ENCODE results near the gene MAPRE3. TPM values are rescaled to one million over a fixed set of nuclear protein-coding genes. Genes with fewer than 3 reads are reported as not detected.

The MAPRE3 gene
- total RNA-seq, 6 experiments from 2014 or later, result 17.0 to 20.4 (median 17.7) TPM

DNA sequence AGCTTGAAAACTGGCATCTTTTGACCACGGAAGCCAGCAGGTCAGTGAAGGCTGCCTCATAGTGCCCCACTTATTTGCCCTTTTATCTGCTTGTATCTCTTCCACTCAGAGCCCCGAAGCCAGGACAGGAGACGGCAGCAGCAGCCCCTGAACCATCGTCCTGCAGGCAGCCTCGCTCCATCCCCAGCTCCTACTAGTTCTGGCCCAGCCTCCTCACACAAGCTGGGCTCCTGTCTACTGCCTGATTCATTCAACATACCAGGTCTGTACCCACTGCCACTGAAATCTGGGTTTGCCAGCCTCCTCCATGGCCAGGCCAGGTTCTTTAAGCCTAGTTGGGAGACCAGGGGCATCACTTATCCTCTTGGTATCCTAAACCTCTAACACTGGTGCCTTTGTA is 96.9 kb downstream of the MAPRE3 start:
- H3K27me3 Mint-ChIP-seq (ENCODE audit: insufficient read depth), result no peaks in the 10 kb centered on the region; the same call in 1 of the 2 replicates
- H3K9me3 Mint-ChIP-seq, result no peaks in the 10 kb centered on the region
- TF ChIP-seq, protein P1, sequence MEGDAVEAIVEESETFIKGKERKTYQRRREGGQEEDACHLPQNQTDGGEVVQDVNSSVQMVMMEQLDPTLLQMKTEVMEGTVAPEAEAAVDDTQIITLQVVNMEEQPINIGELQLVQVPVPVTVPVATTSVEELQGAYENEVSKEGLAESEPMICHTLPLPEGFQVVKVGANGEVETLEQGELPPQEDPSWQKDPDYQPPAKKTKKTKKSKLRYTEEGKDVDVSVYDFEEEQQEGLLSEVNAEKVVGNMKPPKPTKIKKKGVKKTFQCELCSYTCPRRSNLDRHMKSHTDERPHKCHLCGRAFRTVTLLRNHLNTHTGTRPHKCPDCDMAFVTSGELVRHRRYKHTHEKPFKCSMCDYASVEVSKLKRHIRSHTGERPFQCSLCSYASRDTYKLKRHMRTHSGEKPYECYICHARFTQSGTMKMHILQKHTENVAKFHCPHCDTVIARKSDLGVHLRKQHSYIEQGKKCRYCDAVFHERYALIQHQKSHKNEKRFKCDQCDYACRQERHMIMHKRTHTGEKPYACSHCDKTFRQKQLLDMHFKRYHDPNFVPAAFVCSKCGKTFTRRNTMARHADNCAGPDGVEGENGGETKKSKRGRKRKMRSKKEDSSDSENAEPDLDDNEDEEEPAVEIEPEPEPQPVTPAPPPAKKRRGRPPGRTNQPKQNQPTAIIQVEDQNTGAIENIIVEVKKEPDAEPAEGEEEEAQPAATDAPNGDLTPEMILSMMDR (IDR thresholded peaks at IDR 0.05), result no peak
- no peak overlapping the region for H3K27ac Mint-ChIP-seq
- H3K4me3 Mint-ChIP-seq, result no peak overlapping the region
- peaks cover 66% of the 10 kb centered on the region for H3K36me3 Mint-ChIP-seq (ENCODE audit: low read depth)
- DNase-seq, result no peak
- peaks cover 45% of the 10 kb centered on the region for H3K4me1 Mint-ChIP-seq (ENCODE audit: low read depth)

DNA sequence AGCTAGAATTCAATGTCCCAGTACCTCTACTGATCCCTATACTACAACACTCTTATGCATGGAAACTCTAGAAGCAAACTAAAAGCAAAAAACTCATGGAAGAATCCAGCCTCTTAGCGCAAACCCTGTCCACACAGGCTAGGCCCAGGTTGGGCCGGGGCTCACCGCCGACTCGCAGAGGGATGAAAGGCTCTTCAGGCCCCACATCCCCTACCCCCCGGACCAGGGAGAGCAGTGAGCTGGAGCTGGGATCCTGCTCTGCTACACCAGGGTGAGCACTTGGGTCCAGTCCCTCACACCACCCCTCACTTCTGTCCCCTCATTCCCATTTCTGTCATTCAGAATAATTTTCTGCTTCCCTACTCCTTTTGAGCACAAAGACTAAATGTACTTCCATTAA is 99.0 kb downstream of the MAPRE3 start:
- TF ChIP-seq, protein P1 (IDR thresholded peaks at IDR 0.05), result no peak
- H3K36me3 Mint-ChIP-seq (ENCODE audit: low read depth), result peaks cover 50% of the 10 kb centered on the region
- peak overlapping the region; percentile 69 for H3K27ac Mint-ChIP-seq
- peaks cover 49% of the 10 kb centered on the region for H3K4me1 Mint-ChIP-seq (ENCODE audit: low read depth)
- no peak for DNase-seq
- no peaks in the 10 kb centered on the region; the same call in 1 of the 2 replicates for H3K27me3 Mint-ChIP-seq (ENCODE audit: insufficient read depth)
- H3K9me3 Mint-ChIP-seq, result no peaks in the 10 kb centered on the region
- peak overlapping the region; percentile 99 for H3K4me3 Mint-ChIP-seq

DNA sequence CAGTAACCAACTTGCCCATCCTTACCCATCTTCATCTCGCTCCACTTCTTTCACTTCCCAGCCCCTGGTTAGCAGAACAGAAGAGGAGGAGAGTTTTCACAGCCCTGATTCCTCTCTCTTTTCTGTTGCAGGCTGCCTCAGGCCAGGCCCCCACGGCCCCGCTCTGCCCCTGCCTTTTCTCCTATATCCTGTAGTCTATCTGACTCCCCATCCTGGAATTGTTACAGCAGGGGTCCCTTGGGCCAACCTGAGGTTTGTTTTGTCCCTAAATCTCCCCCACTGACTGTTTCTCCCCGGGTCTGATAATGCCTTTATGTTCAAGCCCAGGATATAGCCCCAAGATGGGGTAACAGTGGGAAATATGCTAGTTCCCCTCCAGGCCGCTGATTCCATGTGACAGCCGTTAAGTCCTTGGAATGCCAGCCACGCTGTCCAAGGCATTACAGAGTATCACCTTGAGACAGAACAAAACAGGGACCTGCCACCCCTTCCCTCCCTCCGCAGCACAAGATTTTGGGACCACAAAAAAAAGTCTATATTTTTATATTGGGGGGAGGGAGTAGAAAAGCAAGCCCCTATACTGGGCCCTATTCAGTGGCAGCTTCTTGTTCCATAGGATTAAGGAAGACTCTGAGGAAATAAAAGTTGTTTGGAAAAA is 99.7 kb downstream of the MAPRE3 start:
- TF ChIP-seq, protein P1 (IDR thresholded peaks at IDR 0.05), result no peak
- no peak for DNase-seq
- H3K9me3 Mint-ChIP-seq, result no peaks in the 10 kb centered on the region
- peaks cover 49% of the 10 kb centered on the region for H3K4me1 Mint-ChIP-seq (ENCODE audit: low read depth)
- peak overlapping the region; percentile 99 for H3K4me3 Mint-ChIP-seq
- peaks cover 46% of the 10 kb centered on the region for H3K36me3 Mint-ChIP-seq (ENCODE audit: low read depth)
- peak overlapping the region; percentile 93 for H3K27ac Mint-ChIP-seq
- peaks cover 1% of the 10 kb centered on the region; the same call in 1 of the 2 replicates for H3K27me3 Mint-ChIP-seq (ENCODE audit: insufficient read depth)

DNA sequence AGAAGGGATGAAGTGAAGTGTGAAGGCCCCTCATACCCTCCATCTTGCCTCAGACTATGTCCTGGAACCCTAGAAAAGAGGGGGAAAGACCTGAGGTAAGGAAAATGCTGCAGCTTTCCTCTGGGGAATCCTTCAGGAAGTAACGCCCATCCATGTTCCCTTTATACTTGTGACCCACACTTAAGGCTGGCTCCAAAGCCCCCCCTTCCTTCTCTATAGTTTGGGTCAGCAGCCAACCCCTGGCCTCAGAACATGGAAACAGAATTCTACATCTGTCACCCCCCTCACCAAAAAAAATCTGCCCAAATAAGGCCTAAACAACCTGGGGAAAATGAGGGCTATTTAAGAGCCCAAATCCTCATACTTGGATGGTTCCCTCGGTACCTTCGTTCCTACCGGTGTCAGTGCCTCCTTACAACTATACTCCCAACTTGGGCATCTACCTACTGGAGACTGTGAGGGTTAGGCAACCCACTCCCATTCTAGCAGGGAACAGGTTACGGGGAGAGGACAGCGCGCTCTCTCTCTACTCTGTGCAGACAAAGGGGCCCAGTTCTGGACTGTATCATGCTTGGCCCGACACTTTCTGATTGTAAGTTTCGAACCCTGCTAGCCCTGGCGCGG is 100.3 kb downstream of the MAPRE3 start:
- TF ChIP-seq, protein P1 (IDR thresholded peaks at IDR 0.05), result no peak

DNA sequence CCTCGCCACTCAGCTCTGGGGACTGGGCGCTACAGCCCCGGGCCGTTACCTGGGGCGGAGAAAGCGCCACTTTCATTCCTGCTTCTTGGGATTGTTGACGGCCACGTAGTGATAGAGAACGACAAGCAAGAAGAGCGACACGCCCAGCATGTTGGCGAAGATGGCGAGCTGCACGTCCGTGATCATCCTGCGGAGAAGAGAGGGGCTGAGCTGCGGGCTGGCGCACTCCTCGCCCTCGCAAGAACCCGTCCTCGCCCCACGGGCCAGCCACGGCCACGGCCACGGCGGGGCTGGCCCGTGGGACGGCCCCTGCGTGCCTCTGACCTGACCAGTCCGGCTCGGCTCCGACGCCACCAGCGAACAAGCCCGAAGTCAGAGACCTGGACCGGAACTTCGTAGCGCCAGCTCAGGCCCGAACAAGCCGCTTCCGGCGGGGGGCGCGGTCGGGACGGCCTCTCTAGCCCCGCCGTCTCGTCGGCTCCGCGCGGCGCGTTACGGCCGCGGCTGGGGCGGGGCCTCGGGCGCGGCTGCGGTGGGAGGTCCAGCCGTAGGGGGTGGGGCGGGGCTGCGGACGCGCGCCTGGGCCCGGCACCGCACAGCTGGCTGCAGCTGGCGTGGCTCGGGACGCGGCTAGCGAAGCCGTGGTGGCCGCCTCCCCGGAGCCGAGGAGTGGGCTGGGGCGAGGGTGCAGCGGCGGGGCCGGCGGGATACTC is 101.0 kb downstream of the MAPRE3 start, which contains the start of gene OST4:
Gene OST4 (minus strand): TSS at position 378 of the 713 bp plus-strand sequence.
- DNase-seq, result peak; percentile 92
- TF ChIP-seq, protein P1 (IDR thresholded peaks at IDR 0.05), result peak; percentile 33; the same call in 1 of the 2 replicates
- peak within 1 kb of the TSS; percentile 99 for H3K4me3 Mint-ChIP-seq
- H3K4me1 Mint-ChIP-seq (ENCODE audit: low read depth), result peaks cover 50% of the 10 kb centered on the region
- H3K27ac Mint-ChIP-seq, result peak within 1 kb of the TSS; percentile 93
- peaks cover 2% of the 10 kb centered on the region; the same call in 1 of the 2 replicates for H3K27me3 Mint-ChIP-seq (ENCODE audit: insufficient read depth)
- H3K9me3 Mint-ChIP-seq, result no peaks in the 10 kb centered on the region
- peaks cover 34% of the 10 kb centered on the region for H3K36me3 Mint-ChIP-seq (ENCODE audit: low read depth)

More for the DNA sequence above, 100.3 kb downstream of the MAPRE3 start:
- Mint-ChIP-seq H3K36me3 (ENCODE audit: low read depth) (peaks cover 39% of the 10 kb centered on the region), H3K27me3 (ENCODE audit: insufficient read depth) (peaks cover 2% of the 10 kb centered on the region; the same call in 1 of the 2 replicates), H3K4me1 (ENCODE audit: low read depth) (peaks cover 44% of the 10 kb centered on the region), H3K9me3 (no peaks in the 10 kb centered on the region), H3K27ac (peak overlapping the region; percentile 93), H3K4me3 (peak overlapping the region; percentile 99)
- DNase-seq, result no peak
